Measurements from ENCODE around the gene SLC4A5. TPM values are rescaled to one million over a fixed set of nuclear protein-coding genes. Genes with fewer than 3 reads are reported as not detected.

The SLC4A5 gene
- total and polyA plus RNA-seq, 2 experiments from 2014 or later: 1.5 to 9.0 TPM

DNA sequence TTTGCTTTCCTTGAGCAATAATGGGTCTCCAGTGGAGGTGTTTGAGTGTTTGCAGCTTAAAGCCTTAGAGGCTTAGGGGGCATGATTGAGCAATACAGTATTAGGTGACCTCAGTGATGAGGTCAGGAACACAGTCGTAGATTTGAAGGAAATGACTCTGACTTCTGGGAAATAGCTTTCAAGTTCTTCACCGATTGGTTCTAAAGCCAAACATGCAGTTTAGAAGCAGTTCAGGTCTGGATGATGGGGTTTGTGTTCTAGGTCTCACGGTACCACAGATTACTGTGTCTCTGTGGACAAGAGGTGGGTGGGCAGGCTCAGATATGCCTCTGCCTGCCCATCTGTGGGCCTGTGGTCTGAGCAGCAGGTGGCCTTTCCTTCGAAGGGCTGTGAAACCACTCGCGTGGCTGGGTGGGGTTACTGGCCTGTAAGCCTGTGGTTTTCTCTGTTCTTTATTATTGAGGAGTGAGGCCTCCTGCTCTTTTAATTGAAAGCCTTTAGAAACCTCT lies 137.0 kb downstream of the SLC4A5 start:
- peak in 1 of 2 donors; percentile 86 for DNase-seq (ENCODE audit: low read depth in 1 of 2, low spot score in 1 of 2)
- H3K36me3 ChIP-seq: peaks cover 15% of the 10 kb centered on the region
- H3K27me3 ChIP-seq: no peaks in the 10 kb centered on the region
- no peak for TF ChIP-seq CTCF (IDR thresholded peaks at IDR 0.05; ENCODE audit: low read depth, low read length)
- H3K27ac ChIP-seq: no peak overlapping the region
- H3K9me3 ChIP-seq (ENCODE audit: low read depth): no peaks in the 10 kb centered on the region
- H3K4me1 ChIP-seq (ENCODE audit: low read depth): no peaks in the 10 kb centered on the region
- H3K4me3 ChIP-seq: no peak overlapping the region

DNA sequence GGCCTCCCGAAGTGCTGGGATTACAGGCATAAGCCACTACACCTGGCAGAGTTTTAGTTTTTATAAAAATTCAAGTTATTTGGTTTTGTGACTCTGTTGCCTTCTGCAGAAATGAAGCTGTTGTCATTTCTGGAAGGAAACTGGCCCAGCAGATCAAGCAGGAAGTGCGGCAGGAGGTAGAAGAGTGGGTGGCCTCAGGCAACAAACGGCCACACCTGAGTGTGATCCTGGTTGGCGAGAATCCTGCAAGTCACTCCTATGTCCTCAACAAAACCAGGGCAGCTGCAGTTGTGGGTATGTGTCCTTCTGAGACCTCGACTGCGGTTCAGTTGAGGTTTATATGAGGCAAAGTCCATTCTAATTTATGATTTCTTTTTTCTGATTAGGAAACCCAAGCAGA lies 137.6 kb downstream of the SLC4A5 start:
- peaks cover 10% of the 10 kb centered on the region for H3K36me3 ChIP-seq
- DNase-seq (ENCODE audit: low read depth in 1 of 2, low spot score in 1 of 2): no peak
- no peak overlapping the region for H3K27ac ChIP-seq
- no peak overlapping the region for H3K4me3 ChIP-seq
- H3K9me3 ChIP-seq (ENCODE audit: low read depth): no peaks in the 10 kb centered on the region
- H3K4me1 ChIP-seq (ENCODE audit: low read depth): no peaks in the 10 kb centered on the region
- H3K27me3 ChIP-seq: no peaks in the 10 kb centered on the region
- TF ChIP-seq CTCF (IDR thresholded peaks at IDR 0.05; ENCODE audit: low read depth, low read length): no peak

DNA sequence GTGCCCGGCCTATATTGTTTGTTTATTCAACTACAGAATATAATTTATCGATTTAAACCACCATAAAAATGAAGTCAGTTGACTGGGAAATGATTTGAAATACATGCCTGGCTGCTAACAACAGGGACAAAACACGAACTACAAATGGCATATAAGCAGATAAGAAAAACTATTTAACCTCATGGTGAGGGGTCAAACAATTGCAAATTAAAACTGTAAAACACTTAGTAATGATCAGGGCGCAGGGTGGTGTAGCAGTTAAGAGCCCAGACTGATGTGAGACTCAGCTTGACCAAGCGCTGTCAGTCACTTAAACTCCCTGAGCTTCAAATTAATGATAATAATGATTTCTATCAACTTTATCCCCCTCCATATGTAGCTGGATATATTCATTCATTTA lies 138.1 kb downstream of the SLC4A5 start:
- no peak for DNase-seq (ENCODE audit: low read depth in 1 of 2, low spot score in 1 of 2)
- Histone ChIP-seq H3K36me3 (peaks cover 7% of the 10 kb centered on the region), H3K4me1 (ENCODE audit: low read depth) (peaks cover 2% of the 10 kb centered on the region), H3K27me3 (no peaks in the 10 kb centered on the region), H3K27ac (no peak overlapping the region), H3K4me3 (no peak overlapping the region), H3K9me3 (ENCODE audit: low read depth) (no peaks in the 10 kb centered on the region)
- no peak for TF ChIP-seq CTCF (IDR thresholded peaks at IDR 0.05; ENCODE audit: low read depth, low read length)

DNA sequence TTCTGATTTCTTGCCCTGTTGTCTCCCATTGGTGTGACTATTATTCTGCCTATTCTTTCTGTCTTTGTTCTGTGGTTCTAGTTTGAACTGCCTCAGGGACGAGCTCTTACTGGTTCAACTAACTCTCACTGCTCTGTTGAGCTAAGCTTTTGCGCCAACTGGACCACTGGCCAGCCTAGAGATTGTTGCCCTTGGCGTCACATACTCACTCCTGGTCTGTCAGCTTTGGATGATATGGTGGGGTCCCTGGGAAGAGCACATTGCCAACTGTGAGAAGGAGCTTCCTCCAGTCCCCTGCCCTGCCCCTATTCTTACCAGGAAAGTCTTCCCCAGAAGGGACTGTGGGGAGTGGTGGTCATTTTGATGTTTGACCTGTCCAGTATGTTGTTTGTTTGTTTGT lies 138.8 kb downstream of the SLC4A5 start:
- Histone ChIP-seq H3K27ac (no peak overlapping the region), H3K9me3 (ENCODE audit: low read depth) (no peaks in the 10 kb centered on the region), H3K36me3 (peaks cover under 1% of the 10 kb centered on the region), H3K4me3 (no peak overlapping the region), H3K4me1 (ENCODE audit: low read depth) (peaks cover 6% of the 10 kb centered on the region), H3K27me3 (no peaks in the 10 kb centered on the region)
- no peak for DNase-seq (ENCODE audit: low read depth in 1 of 2, low spot score in 1 of 2)
- no peak for TF ChIP-seq CTCF (IDR thresholded peaks at IDR 0.05; ENCODE audit: low read depth, low read length)

- DNase-seq (ENCODE audit: low read depth in 1 of 2, low spot score in 1 of 2): peak in 1 of 2 donors; percentile 65
- TF ChIP-seq CTCF (IDR thresholded peaks at IDR 0.05; ENCODE audit: low read depth, low read length): no peak
- no peaks in the 10 kb centered on the region for H3K36me3 ChIP-seq
- no peaks in the 10 kb centered on the region for H3K9me3 ChIP-seq (ENCODE audit: low read depth)
- no peak overlapping the region for H3K4me3 ChIP-seq
- peaks cover 6% of the 10 kb centered on the region for H3K4me1 ChIP-seq (ENCODE audit: low read depth)
- H3K27me3 ChIP-seq: no peaks in the 10 kb centered on the region
- no peak overlapping the region for H3K27ac ChIP-seq
Measured at GRCh38 chr2:74201596-74201995, 141.6 kb downstream of the SLC4A5 start.

- H3K9me3 ChIP-seq (ENCODE audit: low read depth): no peaks in the 10 kb centered on the region
- no peak overlapping the region for H3K27ac ChIP-seq
- no peaks in the 10 kb centered on the region for H3K36me3 ChIP-seq
- H3K4me3 ChIP-seq: no peak overlapping the region
- H3K4me1 ChIP-seq (ENCODE audit: low read depth): peaks cover 6% of the 10 kb centered on the region
- no peak for DNase-seq (ENCODE audit: low read depth in 1 of 2, low spot score in 1 of 2)
- TF ChIP-seq CTCF (IDR thresholded peaks at IDR 0.05; ENCODE audit: low read depth, low read length): no peak
- no peaks in the 10 kb centered on the region for H3K27me3 ChIP-seq
Measured at GRCh38 chr2:74201196-74201595, 142.0 kb downstream of the SLC4A5 start.
